CD4-positive, alpha-beta T cell (primary cell): ENCODE measurements around the gene NPLOC4. TPM values are rescaled to one million over a fixed set of nuclear protein-coding genes. Genes with fewer than 3 reads are reported as not detected.

Experiments used
- ATAC-seq: fragments of 200-7000 bp; cut with Tn5 transposase; one replicate; pipeline ENCODE4 v1.10.0; 2022; ENCODE audit warnings: mild to moderate bottlenecking; ENCODE audit not compliant: poor library complexity
- CTCF ChIA-PET: fragments of 350-600 bp; sonication (Branson Sonifier 250); formaldehyde crosslinking; loops from one replicate; lab custom pipeline; 2021; ENCODE audit warnings: antibody characterized with exemption, inconsistent platforms; lab: Charles Lee
- POLR2A ChIA-PET: fragments of 350-600 bp; sonication (Branson Sonifier 250); formaldehyde crosslinking; loops from one replicate; lab custom pipeline; 2021; ENCODE audit warnings: antibody characterized with exemption, inconsistent platforms; lab: Charles Lee
- DNase-seq, 14 experiments: peaks; one replicate each; pipeline ENCODE4 v3.0.0-alpha.2; 2013 to 2020; ENCODE audit warnings: mixed read lengths in 2 of 14
- H3K27ac ChIP-seq, 2 donors: one replicate each; pipeline versions ENCODE4 v1.5.1 to v1.7.0; 2013; ENCODE audit warnings: low read length in 2 of 2, low read depth in 1 of 2, mild to moderate bottlenecking in 1 of 2
- H3K27me3 ChIP-seq, 2 experiments: 1 replicate in 1 of 2; 2 replicates in 1 of 2; pipeline versions ENCODE4 v1.6.1 to v1.7.0; 2013; ENCODE audit warnings: low read length in 2 of 2, control low read depth in 1 of 2, mild to moderate bottlenecking in 1 of 2, moderate library complexity in 1 of 2; ENCODE audit not compliant: insufficient read depth in 2 of 2, control insufficient read depth in 1 of 2
- H3K36me3 ChIP-seq: one replicate; pipeline ENCODE4 v1.6.1; 2013; ENCODE audit warnings: low read length, control low read depth; ENCODE audit not compliant: insufficient read depth
- H3K4me1 ChIP-seq: one replicate; pipeline ENCODE4 v1.6.1; 2013; ENCODE audit warnings: low read length, control low read depth; ENCODE audit not compliant: insufficient read depth
- H3K4me3 ChIP-seq: one replicate; pipeline ENCODE4 v1.5.1; 2013; ENCODE audit warnings: mild to moderate bottlenecking, low read length, moderate library complexity
- H3K9me3 ChIP-seq, 2 experiments: 1 replicate in 1 of 2; 2 replicates in 1 of 2; pipeline versions ENCODE4 v1.6.1 to v1.7.0; 2013; ENCODE audit warnings: low read length in 2 of 2, mild to moderate bottlenecking in 2 of 2, control low read depth in 1 of 2, moderate library complexity in 1 of 2; ENCODE audit not compliant: control insufficient read depth in 1 of 2, insufficient read depth in 1 of 2
- H3K27ac Mint-ChIP-seq: one replicate; pipeline ENCODE4 v1.8.0; 2020; ENCODE audit warnings: mixed read lengths
- H3K27me3 Mint-ChIP-seq: one replicate; pipeline ENCODE4 v1.8.0; 2021; ENCODE audit warnings: mixed read lengths
- H3K36me3 Mint-ChIP-seq: one replicate; pipeline ENCODE4 v1.8.0; 2021; ENCODE audit warnings: low read depth, mixed read lengths
- H3K4me1 Mint-ChIP-seq: one replicate; pipeline ENCODE4 v1.8.0; 2021; ENCODE audit warnings: low read depth, mixed read lengths
- H3K4me3 Mint-ChIP-seq: one replicate; pipeline ENCODE4 v1.8.0; 2020; ENCODE audit warnings: mild to moderate bottlenecking, mixed read lengths
- H3K9me3 Mint-ChIP-seq: one replicate; pipeline ENCODE4 v1.8.0; 2020; ENCODE audit warnings: mixed read lengths
- intact Hi-C, 2 experiments: fragments of 100-400 bp; cut with DNase I in 1 of 2; cut with micrococcal nuclease in 1 of 2; formaldehyde crosslinking; loops; one replicate each; pipeline versions ENCODE4 v1.15.1 to v1.9.0; 2023 to 2025; cut with DNase I, micrococcal nuclease
- polyA plus RNA-seq, 2 donors: library from polyadenylated mRNA; unstranded; fragments of 120-200 nt; gene quantifications; one replicate each; pipeline ENCODE4 v1.2.1, GENCODE V29; 2013
- total RNA-seq, 174 experiments: library from RNA in 2 of 174; stranded (reverse) in 2 of 174; gene quantifications; one replicate each; pipeline ENCODE4 v1.2.3 and lab custom pipeline; 2021 to 2026
- TF ChIP-seq, protein P1 (sequence below): fragments of 200-600 bp; IDR thresholded peaks from one replicate; pipeline ENCODE4 v1.8.0; 2022; ENCODE audit warnings: antibody characterized with exemption, mild to moderate bottlenecking

Gene NPLOC4
- total RNA-seq (10 to 100 TPM; 61.0 to 62.4 TPM), total RNA-seq (lab: John Stamatoyannopoulos, UW) (81.5 to 289 (median 149) reads per million in 172 experiments)
- 46.1 TPM for polyA plus RNA-seq (2013, experiment 1 of 2)
- 48.4 TPM for polyA plus RNA-seq (2013, experiment 2 of 2)

DNA sequence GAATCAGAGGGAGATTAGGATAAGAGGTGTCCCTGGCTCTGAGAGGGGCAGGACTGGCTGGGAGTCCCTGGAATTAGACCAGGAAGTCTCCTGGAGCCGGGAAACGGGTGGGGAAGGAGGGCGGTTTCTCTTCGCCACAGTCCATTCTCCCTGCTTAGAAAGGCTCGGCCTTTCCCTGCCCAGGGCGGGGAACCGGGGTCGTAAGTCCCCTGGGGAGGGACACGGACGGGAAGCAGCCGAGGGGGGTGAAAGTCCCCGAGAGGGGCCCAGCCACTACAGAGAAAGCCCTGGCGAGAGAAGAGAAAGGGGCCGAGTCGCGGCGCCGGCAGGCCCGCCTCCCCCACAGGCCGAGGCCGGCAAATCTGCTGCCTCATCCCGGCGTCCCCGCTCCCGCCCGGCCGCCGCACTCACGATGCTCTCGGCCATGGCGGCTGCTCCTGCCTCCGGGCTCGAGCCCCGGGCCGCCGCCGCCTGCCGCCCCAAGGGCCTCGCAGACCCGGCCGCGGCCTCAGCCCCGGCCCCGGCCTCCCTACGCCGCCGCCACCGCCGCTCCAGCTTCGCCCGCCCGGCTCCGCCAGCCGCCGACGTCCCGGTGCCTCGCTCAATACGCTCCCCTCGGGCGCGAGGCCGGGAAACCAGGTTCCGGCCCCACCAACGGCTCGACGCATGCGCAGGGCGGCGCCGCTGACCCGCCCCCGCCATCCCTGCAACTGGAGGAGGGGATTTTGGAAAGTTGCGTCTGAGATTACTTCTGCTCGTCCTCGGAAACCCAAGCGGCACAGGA, at the start of gene NPLOC4, which contains the start of gene TSPAN10:
Gene NPLOC4 (minus strand): TSS at position 608 of the 784 bp plus-strand sequence. CDS start 182 bp downstream, at position 426.
Gene TSPAN10 (plus strand): TSS at position 692 of the 784 bp plus-strand sequence. CDS start 5,217 bp downstream, outside the sequence.
- POLR2A ChIA-PET = interaction anchor here (1.0 to 1.6 kb wide), 4 partner anchors 27 to 66 kb away, joined by 4 to 11 read pairs (median 7); partner anchors contain the start of genes ARL16, CCDC137, HGS and MRPL12
- no peaks in the 10 kb centered on the region for H3K36me3 ChIP-seq
- TF ChIP-seq, protein P1, sequence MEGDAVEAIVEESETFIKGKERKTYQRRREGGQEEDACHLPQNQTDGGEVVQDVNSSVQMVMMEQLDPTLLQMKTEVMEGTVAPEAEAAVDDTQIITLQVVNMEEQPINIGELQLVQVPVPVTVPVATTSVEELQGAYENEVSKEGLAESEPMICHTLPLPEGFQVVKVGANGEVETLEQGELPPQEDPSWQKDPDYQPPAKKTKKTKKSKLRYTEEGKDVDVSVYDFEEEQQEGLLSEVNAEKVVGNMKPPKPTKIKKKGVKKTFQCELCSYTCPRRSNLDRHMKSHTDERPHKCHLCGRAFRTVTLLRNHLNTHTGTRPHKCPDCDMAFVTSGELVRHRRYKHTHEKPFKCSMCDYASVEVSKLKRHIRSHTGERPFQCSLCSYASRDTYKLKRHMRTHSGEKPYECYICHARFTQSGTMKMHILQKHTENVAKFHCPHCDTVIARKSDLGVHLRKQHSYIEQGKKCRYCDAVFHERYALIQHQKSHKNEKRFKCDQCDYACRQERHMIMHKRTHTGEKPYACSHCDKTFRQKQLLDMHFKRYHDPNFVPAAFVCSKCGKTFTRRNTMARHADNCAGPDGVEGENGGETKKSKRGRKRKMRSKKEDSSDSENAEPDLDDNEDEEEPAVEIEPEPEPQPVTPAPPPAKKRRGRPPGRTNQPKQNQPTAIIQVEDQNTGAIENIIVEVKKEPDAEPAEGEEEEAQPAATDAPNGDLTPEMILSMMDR = no peak
- peak; percentile 89 for ATAC-seq
- peak within 1 kb of the TSS; percentile 86 for H3K27ac Mint-ChIP-seq
- H3K4me1 Mint-ChIP-seq = peaks cover 18% of the 10 kb centered on the region
- intact Hi-C loops = loop anchor here (1.0 to 2.0 kb wide), 5 partner anchors 30 to 74 kb away; partner anchors contain the start of genes CCDC137 (in 2 of the 2), OXLD1 (in 2 of the 2), ARL16 (in 1 of the 2) and MRPL12 (in 1 of the 2)
- peaks cover 9% of the 10 kb centered on the region for H3K36me3 Mint-ChIP-seq
- H3K4me3 Mint-ChIP-seq = peak within 1 kb of the TSS; percentile 97
- peak; percentile 58 to 93 (median 79) for DNase-seq
- H3K27me3 Mint-ChIP-seq = no peaks in the 10 kb centered on the region
- peaks cover 37% of the 10 kb centered on the region for H3K4me1 ChIP-seq
- no peaks in the 10 kb centered on the region for H3K9me3 ChIP-seq
- H3K9me3 Mint-ChIP-seq = no peaks in the 10 kb centered on the region
- CTCF ChIA-PET = no interaction called here
- peak within 1 kb of the TSS; percentile 94 for H3K4me3 ChIP-seq
- no peaks in the 10 kb centered on the region for H3K27me3 ChIP-seq
- peak within 1 kb of the TSS; percentile 23 to 29 for H3K27ac ChIP-seq

DNA sequence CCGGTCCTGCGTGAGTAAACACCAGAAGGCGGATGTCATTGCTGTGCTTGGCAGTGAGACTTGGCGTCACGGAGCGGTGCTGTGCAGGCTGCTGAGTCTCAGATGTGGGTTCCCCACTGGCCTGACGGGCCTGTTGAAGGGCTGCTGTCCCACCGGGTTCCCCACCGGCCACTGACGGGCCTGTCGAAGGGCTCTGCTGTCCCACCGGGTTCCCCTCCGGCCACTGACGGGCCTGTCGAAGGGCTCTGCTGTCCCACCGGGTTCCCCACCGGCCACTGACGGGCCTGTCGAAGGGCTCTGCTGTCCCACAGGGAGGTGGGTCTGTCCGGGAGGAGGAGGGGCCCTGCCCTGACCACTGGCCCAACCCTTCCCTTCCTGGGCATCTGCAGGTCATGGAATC, 49.7 kb upstream of the NPLOC4 start:
- H3K27ac Mint-ChIP-seq = no peak overlapping the region
- CTCF ChIA-PET = no interaction called here

DNA sequence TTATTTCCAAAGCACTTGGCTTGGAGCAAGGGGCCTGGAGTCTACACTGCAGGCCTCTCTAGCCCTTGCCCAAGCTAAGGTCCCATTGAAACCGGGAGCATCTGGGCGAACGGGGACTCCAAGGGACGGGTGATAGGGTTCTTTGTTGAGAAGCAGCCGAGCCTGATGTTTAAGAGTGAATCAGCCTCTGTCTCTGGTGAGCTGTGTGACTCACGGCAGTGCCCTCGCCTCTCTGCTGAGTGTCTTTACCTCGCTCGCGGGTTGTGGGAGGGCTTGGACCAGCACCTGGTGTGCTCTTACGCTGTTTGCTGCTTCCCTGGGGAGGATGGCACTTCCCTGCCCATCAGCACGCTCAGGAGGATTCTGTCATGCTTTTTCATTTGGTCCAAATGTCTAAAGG, 48.2 kb upstream of the NPLOC4 start:
- H3K9me3 ChIP-seq = no peaks in the 10 kb centered on the region
- H3K27me3 Mint-ChIP-seq = no peaks in the 10 kb centered on the region
- peak overlapping the region in 1 of 2 donors; percentile 34 for H3K27ac ChIP-seq
- no peaks in the 10 kb centered on the region for H3K27me3 ChIP-seq
- peak overlapping the region; percentile 79 for H3K27ac Mint-ChIP-seq
- intact Hi-C loops = loop anchor here in 1 of 2 experiments (2.0 kb wide), 1 partner anchor 18 kb away; the partner anchor contains the start of gene MRPL12
- H3K4me1 Mint-ChIP-seq = peaks cover 24% of the 10 kb centered on the region
- DNase-seq (peak in 2 of 14 experiments; percentile 21 to 28), ATAC-seq (no peak)
- H3K9me3 Mint-ChIP-seq = no peaks in the 10 kb centered on the region
- H3K4me3 Mint-ChIP-seq = peak overlapping the region; percentile 84
- H3K36me3 Mint-ChIP-seq = peaks cover 59% of the 10 kb centered on the region
- H3K36me3 ChIP-seq = peaks cover 48% of the 10 kb centered on the region
- peak overlapping the region; percentile 98 for H3K4me3 ChIP-seq
- TF ChIP-seq, protein P1 = no peak
- peaks cover 56% of the 10 kb centered on the region for H3K4me1 ChIP-seq
- ChIA-PET CTCF (interaction anchor here (1.6 kb wide), 1 partner anchor 9 kb away, joined by 5 read pairs; no protein-coding TSS in a partner anchor), POLR2A (interaction anchor here (0.6 to 4.0 kb wide), 4 partner anchors 18 to 48 kb away, joined by 3 to 43 read pairs (median 6); partner anchors contain the start of genes MRPL12, NPLOC4 and TSPAN10)

More for the DNA sequence above, 49.7 kb upstream of the NPLOC4 start:
- H3K4me3 ChIP-seq = no peak overlapping the region
- POLR2A ChIA-PET = interaction anchor here (0.7 to 4.0 kb wide), 2 partner anchors 9 to 16 kb away, joined by 3 to 43 read pairs; partner anchors contain the start of gene MRPL12
- H3K27me3 Mint-ChIP-seq = no peaks in the 10 kb centered on the region
- H3K27me3 ChIP-seq = no peaks in the 10 kb centered on the region
- no peak for ATAC-seq
- DNase-seq = no peak
- no peak overlapping the region for H3K27ac ChIP-seq
- intact Hi-C loops = no loop called here
- H3K9me3 Mint-ChIP-seq = no peaks in the 10 kb centered on the region
- TF ChIP-seq, protein P1 = no peak
- no peaks in the 10 kb centered on the region for H3K9me3 ChIP-seq
- H3K36me3 ChIP-seq = peaks cover 63% of the 10 kb centered on the region
- peaks cover 56% of the 10 kb centered on the region for H3K4me1 ChIP-seq
- peaks cover 24% of the 10 kb centered on the region for H3K4me1 Mint-ChIP-seq
- H3K36me3 Mint-ChIP-seq = peaks cover 70% of the 10 kb centered on the region
- H3K4me3 Mint-ChIP-seq = no peak overlapping the region
